Mesenchymal stem cell (in vitro differentiated cells and primary cell): ENCODE measurements around the gene TENM3.

Experiments used
- DNase-seq: peaks from one replicate; pipeline ENCODE4 v3.0.0-alpha.2; 2013
- H2AFZ ChIP-seq: one replicate; pipeline ENCODE4 v1.6.1; 2013; ENCODE audit warnings: low read depth, mild to moderate bottlenecking, control low read depth, inconsistent platforms, low read length, moderate library complexity
- H2AK5ac ChIP-seq: 2 replicates; pipeline ENCODE4 v1.6.1; 2013; ENCODE audit warnings: low read length, moderate library complexity, mild to moderate bottlenecking, inconsistent platforms; ENCODE audit not compliant: severe bottlenecking
- H2BK120ac ChIP-seq: one replicate; pipeline ENCODE4 v1.6.1; 2013; ENCODE audit warnings: low read depth, mild to moderate bottlenecking, inconsistent platforms, low read length, moderate library complexity
- H2BK12ac ChIP-seq, 2 experiments: one replicate each; pipeline ENCODE4 v1.6.1; 2013; ENCODE audit warnings: inconsistent platforms in 2 of 2, low read length in 2 of 2, mild to moderate bottlenecking in 2 of 2, moderate library complexity in 2 of 2, control low read depth in 1 of 2
- H2BK15ac ChIP-seq: one replicate; pipeline ENCODE4 v1.6.1; 2013; ENCODE audit warnings: mild to moderate bottlenecking, low read depth, inconsistent platforms; ENCODE audit not compliant: poor library complexity, severe bottlenecking
- H2BK5ac ChIP-seq: 2 replicates; pipeline ENCODE4 v1.6.1; 2013; ENCODE audit warnings: low read depth, mild to moderate bottlenecking, low read length, control low read depth, inconsistent platforms; ENCODE audit not compliant: poor library complexity, severe bottlenecking
- H3K14ac ChIP-seq, 2 experiments: one replicate each; pipeline ENCODE4 v1.6.1; 2013; ENCODE audit warnings: inconsistent platforms in 2 of 2, low read length in 2 of 2, control low read depth in 1 of 2, mild to moderate bottlenecking in 1 of 2, moderate library complexity in 1 of 2
- H3K18ac ChIP-seq, 2 experiments: one replicate each; pipeline ENCODE4 v1.6.1; 2013; ENCODE audit warnings: inconsistent platforms in 2 of 2, low read length in 2 of 2, control low read depth in 1 of 2, low read depth in 1 of 2, mild to moderate bottlenecking in 1 of 2
- H3K23ac ChIP-seq, 2 experiments: one replicate each; pipeline ENCODE4 v1.6.1; 2013; ENCODE audit warnings: inconsistent platforms in 2 of 2, low read length in 2 of 2, mild to moderate bottlenecking in 2 of 2, moderate library complexity in 2 of 2, control low read depth in 1 of 2
- H3K27ac ChIP-seq: 2 replicates; pipeline ENCODE4 v1.5.1; 2013; ENCODE audit warnings: mild to moderate bottlenecking, moderate library complexity, low read length, control low read depth, inconsistent platforms; ENCODE audit not compliant: poor library complexity, severe bottlenecking
- H3K27me3 ChIP-seq, 2 experiments: 2 replicates each; pipeline versions ENCODE4 v1.6.1 to v1.7.0; 2013; ENCODE audit warnings: low read length in 2 of 2, mild to moderate bottlenecking in 2 of 2, moderate library complexity in 2 of 2, control low read depth in 1 of 2, inconsistent platforms in 1 of 2; ENCODE audit not compliant: control insufficient read depth in 1 of 2, insufficient read depth in 1 of 2
- H3K36me3 ChIP-seq, 2 experiments: 2 replicates each; pipeline versions ENCODE4 v1.6.1 to v1.7.0; 2013; ENCODE audit warnings: low read length in 2 of 2, control low read depth in 1 of 2, inconsistent platforms in 1 of 2, low read depth in 1 of 2, mild to moderate bottlenecking in 1 of 2; ENCODE audit not compliant: insufficient read depth in 2 of 2, control insufficient read depth in 1 of 2
- H3K4ac ChIP-seq, 2 experiments: one replicate each; pipeline ENCODE4 v1.6.1; 2013; ENCODE audit warnings: inconsistent platforms in 2 of 2, low read length in 2 of 2, mild to moderate bottlenecking in 2 of 2, moderate library complexity in 2 of 2, control low read depth in 1 of 2, low read depth in 1 of 2
- H3K4me1 ChIP-seq: 2 replicates; pipeline ENCODE4 v1.6.1; 2013; ENCODE audit warnings: low read depth, low read length, control low read depth; ENCODE audit not compliant: control insufficient read depth, insufficient read depth
- H3K4me2 ChIP-seq: 2 replicates; pipeline ENCODE4 v1.6.1; 2013; ENCODE audit warnings: low read length, mild to moderate bottlenecking, inconsistent platforms; ENCODE audit not compliant: poor library complexity, severe bottlenecking
- H3K4me3 ChIP-seq, 2 experiments: 2 replicates each; pipeline versions ENCODE4 v1.5.1 to v1.7.0; 2013; ENCODE audit warnings: low read length in 2 of 2, mild to moderate bottlenecking in 2 of 2, control low read depth in 1 of 2, low read depth in 1 of 2; ENCODE audit not compliant: insufficient read depth in 1 of 2
- H3K79me1 ChIP-seq: replicated peaks from 2 replicates; pipeline ENCODE4 v1.6.1; 2013; ENCODE audit warnings: mild to moderate bottlenecking, control low read depth, low read length, inconsistent platforms; ENCODE audit not compliant: poor library complexity, severe bottlenecking
- H3K9ac ChIP-seq: 2 replicates; pipeline ENCODE4 v1.7.0; 2013; ENCODE audit warnings: mild to moderate bottlenecking, low read length, moderate library complexity
- H3K9me3 ChIP-seq: 2 replicates; pipeline ENCODE4 v1.7.0; 2013; ENCODE audit warnings: mild to moderate bottlenecking, low read length; ENCODE audit not compliant: control insufficient read depth
- H4K8ac ChIP-seq: one replicate; pipeline ENCODE4 v1.6.1; 2013; ENCODE audit warnings: inconsistent platforms, mild to moderate bottlenecking, low read length, moderate library complexity
- H4K91ac ChIP-seq: one replicate; pipeline ENCODE4 v1.6.1; 2013; ENCODE audit warnings: mild to moderate bottlenecking, low read length, inconsistent platforms
- WGBS: methylation state at CpG from one replicate; pipeline ENCODE4 v1.1.7; 2013; ENCODE audit warnings: mixed read lengths; 5-methylcytosine and 5-hydroxymethylcytosine counted together

TENM3 gene

GRCh38 chr4:182562350-182562749 is 319.1 kb downstream of the TENM3 start:
- Histone ChIP-seq H3K27ac (no peak overlapping the region), H3K27me3 (no peaks in the 10 kb centered on the region), H3K36me3 (no peaks in the 10 kb centered on the region), H3K4me3 (no peak overlapping the region), H2BK120ac (no peak overlapping the region), H2AFZ (no peak overlapping the region), H3K18ac (no peak overlapping the region), H2BK12ac (no peak overlapping the region), H3K4me1 (peaks cover 2% of the 10 kb centered on the region), H2AK5ac (no peak overlapping the region), H2BK5ac (no peak overlapping the region), H4K91ac (no peak overlapping the region), H3K9me3 (no peaks in the 10 kb centered on the region), H2BK15ac (no peak overlapping the region), H3K9ac (no peak overlapping the region), H3K4me2 (no peak overlapping the region), H3K4ac (no peak overlapping the region), H3K79me1 (peaks cover 10% of the 10 kb centered on the region), H4K8ac (peak overlapping the region; percentile 57), H3K23ac (no peak overlapping the region), H3K14ac (no peak overlapping the region)
- DNase-seq: no peak
- 83% methylated on average over 3 of the region's 3 CpGs for WGBS

GRCh38 chr4:182564724-182565369 is 321.6 kb downstream of the TENM3 start:
- H3K18ac ChIP-seq: no peak overlapping the region
- no peak overlapping the region for H3K4me3 ChIP-seq
- no peak overlapping the region for H3K9ac ChIP-seq
- no peak overlapping the region for H2AFZ ChIP-seq
- no peak overlapping the region for H4K8ac ChIP-seq
- no peaks in the 10 kb centered on the region for H3K27me3 ChIP-seq
- H3K4ac ChIP-seq: no peak overlapping the region
- no peak overlapping the region for H2BK120ac ChIP-seq
- no peaks in the 10 kb centered on the region for H3K9me3 ChIP-seq
- H3K14ac ChIP-seq: no peak overlapping the region
- no peak overlapping the region for H3K27ac ChIP-seq
- H3K4me1 ChIP-seq: peaks cover 2% of the 10 kb centered on the region
- no peak overlapping the region for H2BK12ac ChIP-seq
- H3K36me3 ChIP-seq: no peaks in the 10 kb centered on the region
- no peak overlapping the region for H2AK5ac ChIP-seq
- no peak overlapping the region for H3K23ac ChIP-seq
- no peak overlapping the region for H3K4me2 ChIP-seq
- peaks cover 5% of the 10 kb centered on the region for H3K79me1 ChIP-seq
- no peak overlapping the region for H2BK5ac ChIP-seq
- 80% methylated on average over 1 of the region's 4 CpGs for WGBS
- H4K91ac ChIP-seq: no peak overlapping the region
- no peak overlapping the region for H2BK15ac ChIP-seq
- DNase-seq: no peak

DNA sequence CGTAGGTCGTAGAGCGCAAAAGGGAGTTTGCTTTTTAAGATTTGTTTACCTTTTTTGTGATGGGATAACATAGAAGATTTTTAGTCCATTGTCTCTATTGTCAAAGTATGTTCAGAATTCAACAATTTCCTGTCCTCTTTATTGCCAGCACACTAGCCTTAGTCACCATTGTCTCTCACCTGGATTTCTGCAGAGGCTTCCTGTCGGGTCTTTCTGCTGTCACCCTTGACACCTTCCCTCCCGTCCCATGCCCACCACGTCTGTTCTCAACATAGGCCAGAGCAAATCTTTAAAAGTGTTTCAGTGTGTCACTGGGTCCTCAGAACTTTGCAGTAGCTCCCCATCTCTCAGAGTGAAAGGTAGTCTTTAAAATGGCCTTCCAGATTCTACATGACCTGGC is 323.9 kb downstream of the TENM3 start:
- DNase-seq: no peak
- no peak overlapping the region for H4K91ac ChIP-seq
- H3K18ac ChIP-seq: no peak overlapping the region
- H2AFZ ChIP-seq: no peak overlapping the region
- no peak overlapping the region for H3K4me2 ChIP-seq
- H2BK15ac ChIP-seq: no peak overlapping the region
- no peak overlapping the region for H2BK5ac ChIP-seq
- H3K4me1 ChIP-seq: peaks cover 2% of the 10 kb centered on the region
- H2BK12ac ChIP-seq: no peak overlapping the region
- no peak overlapping the region for H3K27ac ChIP-seq
- H3K4ac ChIP-seq: no peak overlapping the region
- no peak overlapping the region for H3K9ac ChIP-seq
- no peaks in the 10 kb centered on the region for H3K27me3 ChIP-seq
- 85% methylated on average over 6 of the region's 6 CpGs for WGBS
- peaks cover 6% of the 10 kb centered on the region for H3K79me1 ChIP-seq
- H2AK5ac ChIP-seq: no peak overlapping the region
- no peaks in the 10 kb centered on the region for H3K36me3 ChIP-seq
- no peaks in the 10 kb centered on the region for H3K9me3 ChIP-seq
- no peak overlapping the region for H2BK120ac ChIP-seq
- H3K4me3 ChIP-seq: no peak overlapping the region
- H3K23ac ChIP-seq: no peak overlapping the region
- H3K14ac ChIP-seq: no peak overlapping the region
- no peak overlapping the region for H4K8ac ChIP-seq

- Histone ChIP-seq H4K91ac (no peak overlapping the region), H2BK5ac (no peak overlapping the region), H3K4me2 (no peak overlapping the region), H2BK15ac (no peak overlapping the region), H3K36me3 (no peaks in the 10 kb centered on the region), H4K8ac (no peak overlapping the region), H2AFZ (no peak overlapping the region), H3K27ac (no peak overlapping the region), H3K4me1 (no peaks in the 10 kb centered on the region), H2BK12ac (no peak overlapping the region), H3K18ac (no peak overlapping the region), H3K79me1 (peaks cover 6% of the 10 kb centered on the region), H3K27me3 (no peaks in the 10 kb centered on the region), H3K4ac (no peak overlapping the region), H2BK120ac (no peak overlapping the region), H3K9ac (no peak overlapping the region), H3K23ac (no peak overlapping the region), H2AK5ac (no peak overlapping the region), H3K9me3 (no peaks in the 10 kb centered on the region), H3K4me3 (no peak overlapping the region), H3K14ac (no peak overlapping the region)
- DNase-seq: no peak
- 90% methylated on average over 4 of the region's 4 CpGs for WGBS
Observed at GRCh38 chr4:182569561-182569960, 326.4 kb downstream of the TENM3 start.
